Liver (tissue), 9 donors: ENCODE results near the gene SPTLC2. TPM values are rescaled to one million over a fixed set of nuclear protein-coding genes. Genes with fewer than 3 reads are reported as not detected.

ENCODE experiments used
- DNase-seq: peaks from one replicate; pipeline ENCODE4 v3.0.0-alpha.2; 2017; ENCODE audit warnings: low spot score
- H3K27ac ChIP-seq, 2 donors: one replicate each; pipeline ENCODE4 v1.7.0; 2013; ENCODE audit warnings: inconsistent platforms in 2 of 2, low read length in 2 of 2, control low read depth in 1 of 2, low read depth in 1 of 2, mild to moderate bottlenecking in 1 of 2
- H3K27me3 ChIP-seq, 4 donors: one replicate each; pipeline versions ENCODE4 v1.6.1 to v1.7.0; 2013; ENCODE audit warnings: low read length in 3 of 4, inconsistent platforms in 1 of 4, mild to moderate bottlenecking in 1 of 4, moderate library complexity in 1 of 4; ENCODE audit not compliant: control insufficient read depth in 4 of 4, insufficient read depth in 4 of 4
- H3K36me3 ChIP-seq, 4 donors: one replicate each; pipeline versions ENCODE4 v1.6.1 to v1.7.0; 2013; ENCODE audit warnings: low read length in 3 of 4, mild to moderate bottlenecking in 3 of 4, low read depth in 1 of 4, moderate library complexity in 1 of 4; ENCODE audit not compliant: control insufficient read depth in 4 of 4, insufficient read depth in 3 of 4
- H3K4me1 ChIP-seq, 4 donors: one replicate each; pipeline versions ENCODE4 v1.6.1 to v1.7.0; 2013; ENCODE audit warnings: low read length in 3 of 4, mild to moderate bottlenecking in 3 of 4, moderate library complexity in 1 of 4; ENCODE audit not compliant: control insufficient read depth in 4 of 4, insufficient read depth in 4 of 4
- H3K4me3 ChIP-seq, 3 donors: one replicate each; pipeline versions ENCODE4 v1.6.1 to v1.7.0; 2013; ENCODE audit warnings: low read length in 3 of 3, control low read depth in 1 of 3, low read depth in 1 of 3, mild to moderate bottlenecking in 1 of 3
- H3K9ac ChIP-seq, 2 donors: one replicate each; pipeline ENCODE4 v1.7.0; 2013; ENCODE audit warnings: low read length in 2 of 2, mild to moderate bottlenecking in 2 of 2, moderate library complexity in 2 of 2, control low read depth in 1 of 2, low read depth in 1 of 2
- H3K9me3 ChIP-seq, 4 donors: one replicate each; pipeline versions ENCODE4 v1.6.1 to v1.7.0; 2013; ENCODE audit warnings: low read length in 3 of 4; ENCODE audit not compliant: control insufficient read depth in 4 of 4
- ATF3 ChIP-seq: IDR thresholded peaks from 2 replicates; pipeline ENCODE4 v1.6.1; 2016; ENCODE audit warnings: antibody characterized with exemption
- CTCF ChIP-seq: fragments of 150-350 bp; IDR thresholded peaks from 2 replicates; pipeline ENCODE4 v1.5.1; 2017; ENCODE audit warnings: improper control_type of control experiment, low read depth, low read length; ENCODE audit not compliant: missing input control
- EGR1 ChIP-seq, 2 donors: IDR thresholded peaks; 2 replicates each; pipeline ENCODE4 v1.6.1; 2016 to 2018; ENCODE audit warnings: antibody characterized with exemption in 2 of 2, low read depth in 2 of 2
- FOXA1 ChIP-seq: IDR thresholded peaks from 2 replicates; pipeline ENCODE4 v1.6.1; 2016; ENCODE audit warnings: antibody characterized with exemption
- FOXA2 ChIP-seq: IDR thresholded peaks from 2 replicates; pipeline ENCODE4 v1.6.1; 2016; ENCODE audit warnings: antibody characterized with exemption
- GABPA ChIP-seq, 2 donors: IDR thresholded peaks in 1 of 2; conservative IDR thresholded peaks in 1 of 2; 2 replicates each; pipeline ENCODE4 v1.6.1; 2016; ENCODE audit warnings: antibody characterized with exemption in 2 of 2, mild to moderate bottlenecking in 1 of 2, moderate library complexity in 1 of 2
- HNF4A ChIP-seq, 2 donors: conservative IDR thresholded peaks; 2 replicates each; pipeline ENCODE4 v1.6.1; 2016; ENCODE audit warnings: antibody characterized with exemption in 2 of 2, mild to moderate bottlenecking in 2 of 2
- HNF4G ChIP-seq: IDR thresholded peaks from 2 replicates; pipeline ENCODE4 v1.6.1; 2016; ENCODE audit warnings: antibody characterized with exemption
- JUND ChIP-seq, 2 donors: IDR thresholded peaks; 2 replicates each; pipeline ENCODE4 v1.6.1; 2016; ENCODE audit warnings: antibody characterized with exemption in 2 of 2
- MAX ChIP-seq: IDR thresholded peaks from 2 replicates; pipeline ENCODE4 v1.6.1; 2016; ENCODE audit warnings: antibody characterized with exemption
- NR2F2 ChIP-seq: IDR thresholded peaks from 2 replicates; pipeline ENCODE4 v1.6.1; 2016; ENCODE audit warnings: antibody characterized with exemption
- RAD21 ChIP-seq, 2 donors: IDR thresholded peaks; 2 replicates each; pipeline ENCODE4 v1.6.1; 2016; ENCODE audit warnings: antibody characterized with exemption in 2 of 2, mild to moderate bottlenecking in 2 of 2
- REST ChIP-seq: IDR thresholded peaks from 2 replicates; pipeline ENCODE4 v1.6.1; 2016; ENCODE audit warnings: antibody characterized with exemption, mild to moderate bottlenecking
- RXRA ChIP-seq, 2 donors: IDR thresholded peaks; 2 replicates each; pipeline ENCODE4 v1.6.1; 2017 to 2018; ENCODE audit warnings: antibody characterized with exemption in 2 of 2, mild to moderate bottlenecking in 1 of 2
- SP1 ChIP-seq: IDR thresholded peaks from 2 replicates; pipeline ENCODE4 v1.6.1; 2018; ENCODE audit warnings: antibody characterized with exemption, mild to moderate bottlenecking
- TAF1 ChIP-seq: conservative IDR thresholded peaks from 2 replicates; pipeline ENCODE4 v1.6.1; 2016; ENCODE audit warnings: antibody characterized with exemption, mild to moderate bottlenecking
- YY1 ChIP-seq: IDR thresholded peaks from 2 replicates; pipeline ENCODE4 v1.6.1; 2016; ENCODE audit warnings: antibody characterized with exemption, mild to moderate bottlenecking
- ZBTB33 ChIP-seq: IDR thresholded peaks from 2 replicates; pipeline ENCODE4 v1.6.1; 2016; ENCODE audit warnings: antibody characterized with exemption
- WGBS: extraction: QIAGEN DNeasy Blood & Tissue Kit; methylation state at CpG from one replicate; pipeline ENCODE4 v1.1.7; 2013; 5-methylcytosine and 5-hydroxymethylcytosine counted together
- polyA plus RNA-seq, 2 donors: library from polyadenylated mRNA; stranded (reverse) in 1 of 2; unstranded in 1 of 2; fragments of 200-250 nt in 1 of 2; fragments of >200 nt in 1 of 2; fragmentation: Nextera tagmentation in 1 of 2; extraction: Ambion mirVana in 1 of 2; gene quantifications; one replicate each; pipeline versions ENCODE4 v1.2.1 to v1.2.3, GENCODE V29; 2013 to 2015
- total RNA-seq, 2 donors: library from RNA; depleted of rRNA; stranded (reverse); fragments of >200 nt; gene quantifications; one replicate each; pipeline ENCODE4 v1.2.3, GENCODE V29; 2014
- donor health status: healthy.
- donor health status: healthy.
- donor health status: healthy.
- donor health status: healthy.
- donor health status: healthy.

The SPTLC2 gene
- total and polyA plus RNA-seq, 4 donors: 3.9 to 19.2 (median 9.9) TPM

GRCh38 chr14:77641534-77642341 lies 25.3 kb upstream of the SPTLC2 start:
- 11% methylated on average over 47 of the region's 47 CpGs for WGBS

GRCh38 chr14:77640756-77641533 lies 24.5 kb upstream of the SPTLC2 start:
- Histone ChIP-seq H3K4me1 (peaks cover 0 to 11% (median 4%) of the 10 kb centered on the region in 4 donors), H3K9me3 (no peaks in the 10 kb centered on the region), H3K27me3 (no peaks in the 10 kb centered on the region), H3K4me3 (no peak overlapping the region), H3K36me3 (no peaks in the 10 kb centered on the region), H3K27ac (peak overlapping the region; percentile 60 to 82), H3K9ac (peak overlapping the region in 1 of 2 donors; percentile 19)
- TF ChIP-seq HNF4A (conservative IDR thresholded peaks at IDR 0.05) (no peak), NR2F2 (no peak), GABPA (IDR thresholded peaks at IDR 0.05 in 1 of 2, conservative IDR thresholded peaks at IDR 0.05 in 1 of 2) (no peak), RXRA (IDR thresholded peaks at IDR 0.05) (no peak), ZBTB33 (no peak), REST (no peak), SP1 (no peak), RAD21 (IDR thresholded peaks at IDR 0.05) (no peak), EGR1 (IDR thresholded peaks at IDR 0.05; ENCODE audit: low read depth in 2 of 2) (no peak), HNF4G (no peak), FOXA2 (no peak), YY1 (no peak), ATF3 (no peak), JUND (IDR thresholded peaks at IDR 0.05) (no peak), FOXA1 (no peak), CTCF (no peak), MAX (no peak), TAF1 (no peak)
- WGBS: 64% methylated on average over 16 of the region's 16 CpGs
- no peak for DNase-seq

More at GRCh38 chr14:77641534-77642341, 25.3 kb upstream of the SPTLC2 start:
- Histone ChIP-seq H3K4me1 (peaks cover 0 to 11% (median 4%) of the 10 kb centered on the region in 4 donors), H3K27ac (peak overlapping the region; percentile 60 to 82), H3K36me3 (no peaks in the 10 kb centered on the region), H3K9me3 (no peaks in the 10 kb centered on the region), H3K4me3 (peak overlapping the region; percentile 36 to 63 (median 56)), H3K9ac (peak overlapping the region in 1 of 2 donors; percentile 19), H3K27me3 (no peaks in the 10 kb centered on the region)
- DNase-seq: peak; percentile 56
- TF ChIP-seq EGR1 (IDR thresholded peaks at IDR 0.05; ENCODE audit: low read depth in 2 of 2): peak in 1 of 2 donors; percentile 29
- peak; percentile 38 for TF ChIP-seq SP1
- TF ChIP-seq GABPA (IDR thresholded peaks at IDR 0.05 in 1 of 2, conservative IDR thresholded peaks at IDR 0.05 in 1 of 2): peak; percentile 34 to 44
- no peak for TF ChIP-seq MAX
- TF ChIP-seq FOXA1: no peak
- peak in 1 of 2 donors; percentile 25 for TF ChIP-seq RAD21 (IDR thresholded peaks at IDR 0.05)
- no peak for TF ChIP-seq TAF1
- peak; percentile 30 to 56 for TF ChIP-seq RXRA (IDR thresholded peaks at IDR 0.05)
- TF ChIP-seq NR2F2: peak; percentile 98
